ENCODE data around the gene UTP25. TPM values are rescaled to one million over a fixed set of nuclear protein-coding genes. Genes with fewer than 3 reads are reported as not detected.

The UTP25 gene
- total and polyA plus RNA-seq, 2 experiments from 2014 or later, result 9.5 to 12.2 TPM

DNA sequence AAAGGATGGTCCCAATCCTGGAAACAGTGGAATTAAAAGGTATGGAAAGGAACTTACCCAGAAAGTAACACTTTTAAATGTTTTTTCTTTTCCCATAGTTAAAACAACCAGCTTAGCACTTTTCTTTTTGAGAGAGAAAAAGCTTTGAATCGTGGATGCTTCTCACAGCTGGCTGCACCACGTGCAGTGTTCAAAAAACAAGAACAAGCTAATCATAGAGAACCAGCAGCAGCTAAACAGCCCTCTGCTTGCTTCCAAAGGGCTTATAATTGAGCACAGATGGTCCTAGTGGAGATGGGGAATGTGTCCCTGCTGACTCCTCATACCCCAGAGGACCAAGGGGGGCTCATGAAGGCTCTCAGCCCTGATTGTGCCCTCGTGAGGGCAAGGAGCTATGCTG lies 26.4 kb downstream of the UTP25 start:
- H3K9me3 ChIP-seq (ENCODE audit: low read depth), result no peaks in the 10 kb centered on the region
- peaks cover 9% of the 10 kb centered on the region for H3K4me1 ChIP-seq (ENCODE audit: insufficient read depth)
- no peak for DNase-seq
- no peak overlapping the region for H3K4me2 ChIP-seq (ENCODE audit: unreplicated experiment)
- no peak overlapping the region for H2AFZ ChIP-seq
- H3K9ac ChIP-seq, result no peak overlapping the region
- peaks cover 10% of the 10 kb centered on the region for H3F3A ChIP-seq (ENCODE audit: insufficient read depth)
- no peak overlapping the region for H3K27ac ChIP-seq
- H4K20me1 ChIP-seq (ENCODE audit: insufficient read depth), result no peaks in the 10 kb centered on the region
- H3K4me3 ChIP-seq, result no peak overlapping the region
- H3K9me2 ChIP-seq (ENCODE audit: insufficient read depth), result no peaks in the 10 kb centered on the region
- H3K36me3 ChIP-seq (ENCODE audit: low read depth), result peaks cover 37% of the 10 kb centered on the region
- H3K79me2 ChIP-seq (ENCODE audit: insufficient read depth), result peaks cover 17% of the 10 kb centered on the region
- no peak for TF ChIP-seq EZH2 (IDR thresholded peaks at IDR 0.05; ENCODE audit: insufficient read depth, poor library complexity, severe bottlenecking)
- TF ChIP-seq EZH2phosphoT487 (IDR thresholded peaks at IDR 0.05; ENCODE audit: insufficient read depth, low read depth), result no peak
- 15 to 33% methylated on average over 3 of the region's 3 CpGs for WGBS, 2 experiments (ENCODE audit: low coverage in 1 of 2, low lambda C conversion rate in 2 of 2, missing lambda C conversion rate in 2 of 2)
- H3K27me3 ChIP-seq (replicated peaks; ENCODE audit: insufficient read depth), result no peaks in the 10 kb centered on the region
- in situ Hi-C loops (cut with MboI), result loop anchor here (25.0 kb wide), 1 partner anchor 433 kb away; no protein-coding TSS in a partner anchor

DNA sequence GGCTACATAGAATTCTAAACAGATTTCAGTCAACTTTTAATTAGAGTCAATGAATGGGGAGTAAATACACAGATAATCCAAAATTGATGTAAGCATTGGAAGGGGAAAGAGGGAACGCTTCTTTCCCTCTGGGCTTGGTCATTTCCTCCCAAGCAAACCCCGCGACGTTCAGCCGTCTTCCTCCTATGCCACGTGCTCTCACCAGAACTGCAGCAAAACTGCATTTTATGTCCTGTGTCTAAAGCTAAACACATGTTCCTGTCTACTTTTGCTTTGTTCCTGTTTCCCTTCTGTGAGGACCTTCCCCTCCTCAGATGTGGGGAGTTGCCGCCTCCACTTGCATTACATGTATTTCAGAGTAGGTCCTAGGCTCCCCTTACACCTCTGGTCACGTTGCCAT lies 27.2 kb downstream of the UTP25 start:
- H3F3A ChIP-seq (ENCODE audit: insufficient read depth), result peaks cover 10% of the 10 kb centered on the region
- no peaks in the 10 kb centered on the region for H3K9me2 ChIP-seq (ENCODE audit: insufficient read depth)
- H3K9me3 ChIP-seq (ENCODE audit: low read depth), result no peaks in the 10 kb centered on the region
- no peaks in the 10 kb centered on the region for H4K20me1 ChIP-seq (ENCODE audit: insufficient read depth)
- no peak overlapping the region for H3K27ac ChIP-seq
- peaks cover 37% of the 10 kb centered on the region for H3K36me3 ChIP-seq (ENCODE audit: low read depth)
- no peak for TF ChIP-seq EZH2 (IDR thresholded peaks at IDR 0.05; ENCODE audit: insufficient read depth, poor library complexity, severe bottlenecking)
- no peak for TF ChIP-seq EZH2phosphoT487 (IDR thresholded peaks at IDR 0.05; ENCODE audit: insufficient read depth, low read depth)
- H3K4me3 ChIP-seq, result no peak overlapping the region
- in situ Hi-C loops (cut with MboI), result loop anchor here (25.0 kb wide), 1 partner anchor 432 kb away; no protein-coding TSS in a partner anchor
- H3K4me1 ChIP-seq (ENCODE audit: insufficient read depth), result peaks cover 9% of the 10 kb centered on the region
- no peak overlapping the region for H3K4me2 ChIP-seq (ENCODE audit: unreplicated experiment)
- H3K27me3 ChIP-seq (replicated peaks; ENCODE audit: insufficient read depth), result no peaks in the 10 kb centered on the region
- DNase-seq, result no peak
- peaks cover 10% of the 10 kb centered on the region for H3K79me2 ChIP-seq (ENCODE audit: insufficient read depth)
- 95% methylated on average over 8 of the region's 8 CpGs for WGBS, 2 experiments (ENCODE audit: low coverage in 1 of 2, low lambda C conversion rate in 2 of 2, missing lambda C conversion rate in 2 of 2)
- H3K9ac ChIP-seq, result no peak overlapping the region
- H2AFZ ChIP-seq, result no peak overlapping the region

- Histone ChIP-seq H3K36me3 (ENCODE audit: low read depth) (peaks cover 35% of the 10 kb centered on the region), H2AFZ (no peak overlapping the region), H3K79me2 (ENCODE audit: insufficient read depth) (peaks cover 7% of the 10 kb centered on the region), H3F3A (ENCODE audit: insufficient read depth) (peaks cover 10% of the 10 kb centered on the region; the same call in 1 of the 2 replicates), H3K9ac (no peak overlapping the region), H3K27ac (no peak overlapping the region), H3K4me3 (no peak overlapping the region), H4K20me1 (ENCODE audit: insufficient read depth) (no peaks in the 10 kb centered on the region), H3K4me2 (ENCODE audit: unreplicated experiment) (no peak overlapping the region), H3K4me1 (ENCODE audit: insufficient read depth) (peaks cover 9% of the 10 kb centered on the region), H3K27me3 (replicated peaks; ENCODE audit: insufficient read depth) (no peaks in the 10 kb centered on the region), H3K9me2 (ENCODE audit: insufficient read depth) (no peaks in the 10 kb centered on the region), H3K9me3 (ENCODE audit: low read depth) (no peaks in the 10 kb centered on the region)
- WGBS, 2 experiments (ENCODE audit: low coverage in 1 of 2, low lambda C conversion rate in 2 of 2, missing lambda C conversion rate in 2 of 2), result 81 to 90% methylated on average over 5 of the region's 5 CpGs
- no peak for TF ChIP-seq EZH2 (IDR thresholded peaks at IDR 0.05; ENCODE audit: insufficient read depth, poor library complexity, severe bottlenecking)
- TF ChIP-seq EZH2phosphoT487 (IDR thresholded peaks at IDR 0.05; ENCODE audit: insufficient read depth, low read depth), result no peak
- in situ Hi-C loops (cut with MboI), result loop anchor here (25.0 kb wide), 1 partner anchor 432 kb away; no protein-coding TSS in a partner anchor
- no peak for DNase-seq
Measured at GRCh38 chr1:209855623-209856022, 27.9 kb downstream of the UTP25 start.

DNA sequence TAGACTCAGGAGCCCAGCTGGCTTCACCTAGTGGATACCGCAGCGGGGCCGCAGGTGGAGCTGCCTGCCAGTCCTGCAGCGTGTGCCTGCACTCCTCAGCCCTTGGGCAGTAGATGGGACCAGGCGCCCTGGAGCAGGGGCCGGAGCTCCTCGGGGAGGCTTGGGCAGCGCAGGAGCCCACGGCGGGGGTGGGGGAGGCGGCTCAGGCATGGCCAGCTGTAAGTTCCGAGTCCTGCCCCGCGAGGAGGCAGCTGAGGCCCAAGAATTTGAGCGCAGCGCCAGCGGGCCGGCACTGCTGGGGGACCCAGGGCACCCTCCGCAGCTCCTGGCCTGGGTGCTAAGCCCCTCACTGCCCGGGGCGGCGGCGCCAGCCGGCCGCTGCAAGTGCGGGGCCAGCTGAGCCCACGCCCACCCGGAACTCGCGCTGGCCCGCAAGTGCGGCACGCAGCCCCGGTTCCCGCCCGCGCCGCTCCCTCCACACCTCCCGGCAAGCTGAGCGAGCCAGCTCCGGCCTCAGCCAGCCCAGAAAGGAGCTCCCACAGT lies 30.9 kb downstream of the UTP25 start:
- Histone ChIP-seq H3K27ac (no peak overlapping the region), H3K79me2 (ENCODE audit: insufficient read depth) (no peaks in the 10 kb centered on the region), H3K36me3 (ENCODE audit: low read depth) (peaks cover 5% of the 10 kb centered on the region; the same call in 1 of the 2 replicates), H3F3A (ENCODE audit: insufficient read depth) (no peaks in the 10 kb centered on the region), H2AFZ (no peak overlapping the region), H3K9me2 (ENCODE audit: insufficient read depth) (no peaks in the 10 kb centered on the region), H3K4me3 (no peak overlapping the region), H3K9me3 (ENCODE audit: low read depth) (no peaks in the 10 kb centered on the region), H3K4me2 (ENCODE audit: unreplicated experiment) (no peak overlapping the region), H3K9ac (no peak overlapping the region), H3K4me1 (ENCODE audit: insufficient read depth) (no peaks in the 10 kb centered on the region), H3K27me3 (replicated peaks; ENCODE audit: insufficient read depth) (no peaks in the 10 kb centered on the region; the same call in 1 of the 2 replicates), H4K20me1 (ENCODE audit: insufficient read depth) (no peaks in the 10 kb centered on the region)
- DNase-seq, result no peak
- in situ Hi-C loops (cut with MboI), result loop anchor here (25.0 kb wide), 1 partner anchor 429 kb away; no protein-coding TSS in a partner anchor
- TF ChIP-seq EZH2 (IDR thresholded peaks at IDR 0.05; ENCODE audit: insufficient read depth, poor library complexity, severe bottlenecking) (no peak), EZH2phosphoT487 (IDR thresholded peaks at IDR 0.05; ENCODE audit: insufficient read depth, low read depth) (no peak)
- WGBS, 2 experiments (ENCODE audit: low coverage in 1 of 2, low lambda C conversion rate in 2 of 2, missing lambda C conversion rate in 2 of 2), result 95 to 100% methylated on average over 4 to 31 of the region's 41 CpGs
